MCF 10A (cell line): Measurements from ENCODE around the gene NAA10. TPM values are rescaled to one million over a fixed set of nuclear protein-coding genes. Genes with fewer than 3 reads are reported as not detected.
A peak's percentile ranks its signal among the peaks of the same experiment; 100 is the strongest.

Experiments used
- BruUV-seq: library from RNA; stranded (reverse); fragments of 400-500 nt; replicated peaks from 2 replicates; lab custom pipeline; 2021; lab: Mats Ljungman, UMichigan
- CTCF ChIA-PET: fragments of 300-600 bp; sonication (Branson Sonifier 250); formaldehyde crosslinking; extraction: SDS; loops from one replicate; lab custom pipeline; 2021; ENCODE audit warnings: antibody characterized with exemption, inconsistent platforms; lab: Yijun Ruan, JAX
- POLR2A ChIA-PET: fragments of 300-600, 350-650 bp; sonication (Branson Sonifier 250); formaldehyde crosslinking; extraction: SDS; loops from one replicate; lab custom pipeline; 2020; ENCODE audit warnings: antibody characterized with exemption, inconsistent platforms; lab: Yijun Ruan, JAX
- DNase-seq: peaks from one replicate; pipeline ENCODE4 v3.0.0-alpha.2; 2018; ENCODE audit not compliant: unreplicated experiment
- H3K27ac Mint-ChIP-seq: one replicate; pipeline ENCODE4 v1.8.0; 2022; ENCODE audit warnings: mild to moderate bottlenecking, low read depth, mixed read lengths; ENCODE audit not compliant: unreplicated experiment
- H3K27me3 Mint-ChIP-seq: one replicate; pipeline ENCODE4 v1.8.0; 2022; ENCODE audit warnings: mixed read lengths; ENCODE audit not compliant: insufficient read depth, unreplicated experiment
- H3K36me3 Mint-ChIP-seq: one replicate; pipeline ENCODE4 v1.8.0; 2022; ENCODE audit warnings: mild to moderate bottlenecking, moderate library complexity, mixed read lengths; ENCODE audit not compliant: insufficient read depth, unreplicated experiment
- H3K4me1 Mint-ChIP-seq: one replicate; pipeline ENCODE4 v1.8.0; 2022; ENCODE audit warnings: mixed read lengths; ENCODE audit not compliant: insufficient read depth, unreplicated experiment
- H3K4me3 Mint-ChIP-seq: one replicate; pipeline ENCODE4 v1.8.0; 2022; ENCODE audit warnings: mild to moderate bottlenecking, moderate library complexity, mixed read lengths; ENCODE audit not compliant: unreplicated experiment
- H3K9me3 Mint-ChIP-seq: one replicate; pipeline ENCODE4 v1.8.0; 2022; ENCODE audit warnings: mixed read lengths; ENCODE audit not compliant: unreplicated experiment
- CTCF ChIP-seq: fragments of 200-600 bp; IDR thresholded peaks from one replicate; pipeline ENCODE4 v1.8.0; 2022; ENCODE audit warnings: antibody characterized with exemption, mild to moderate bottlenecking; ENCODE audit not compliant: unreplicated experiment
- intact Hi-C: fragments of 100-400 bp; cut with micrococcal nuclease; formaldehyde crosslinking; loops from 2 replicates; pipeline ENCODE4 v1.14.1; 2022
- total RNA-seq: library from RNA; stranded (reverse); gene quantifications from 2 replicates; pipeline ENCODE4 v1.2.3, GENCODE V29; 2022

The NAA10 gene
- total RNA-seq, 1 experiment from 2014 or later: 166 TPM

GRCh38 chrX:153938226-153938786 is 3.5 kb upstream of the NAA10 start:
- CTCF ChIA-PET: interaction anchor here (1.7 kb wide), 2 partner anchors 9 to 15 kb away, joined by 6 to 8 read pairs; no protein-coding TSS in a partner anchor
- DNase-seq: no peak
- H3K9me3 Mint-ChIP-seq: no peaks in the 10 kb centered on the region
- POLR2A ChIA-PET: interaction anchor here (0.6 to 1.7 kb wide), 2 partner anchors 9 to 430 kb away, joined by 3 to 4 read pairs; no protein-coding TSS in a partner anchor
- no peak overlapping the region for H3K27ac Mint-ChIP-seq
- intact Hi-C loops: no loop called here
- no peaks in the 10 kb centered on the region for H3K4me1 Mint-ChIP-seq
- peaks cover 40% of the 10 kb centered on the region for H3K27me3 Mint-ChIP-seq
- H3K4me3 Mint-ChIP-seq: no peak overlapping the region
- no peak for TF ChIP-seq CTCF
- H3K36me3 Mint-ChIP-seq: no peaks in the 10 kb centered on the region
- no TSS peak for BruUV-seq

GRCh38 chrX:153937056-153937455 is 2.2 kb upstream of the NAA10 start:
- peaks cover 4% of the 10 kb centered on the region for H3K36me3 Mint-ChIP-seq
- no TSS peak for BruUV-seq
- no peaks in the 10 kb centered on the region for H3K9me3 Mint-ChIP-seq
- no peak overlapping the region for H3K27ac Mint-ChIP-seq
- TF ChIP-seq CTCF: no peak
- H3K27me3 Mint-ChIP-seq: peaks cover 40% of the 10 kb centered on the region
- ChIA-PET POLR2A (interaction anchor here (1.7 kb wide), 1 partner anchor 10 kb away, joined by 3 read pairs; no protein-coding TSS in a partner anchor), CTCF (interaction anchor here (0.6 to 2.2 kb wide), 3 partner anchors 10 to 14 kb away, joined by 3 to 15 read pairs (median 6); no protein-coding TSS in a partner anchor)
- no peak overlapping the region for H3K4me3 Mint-ChIP-seq
- DNase-seq: no peak
- no peaks in the 10 kb centered on the region for H3K4me1 Mint-ChIP-seq
- intact Hi-C loops: no loop called here

DNA sequence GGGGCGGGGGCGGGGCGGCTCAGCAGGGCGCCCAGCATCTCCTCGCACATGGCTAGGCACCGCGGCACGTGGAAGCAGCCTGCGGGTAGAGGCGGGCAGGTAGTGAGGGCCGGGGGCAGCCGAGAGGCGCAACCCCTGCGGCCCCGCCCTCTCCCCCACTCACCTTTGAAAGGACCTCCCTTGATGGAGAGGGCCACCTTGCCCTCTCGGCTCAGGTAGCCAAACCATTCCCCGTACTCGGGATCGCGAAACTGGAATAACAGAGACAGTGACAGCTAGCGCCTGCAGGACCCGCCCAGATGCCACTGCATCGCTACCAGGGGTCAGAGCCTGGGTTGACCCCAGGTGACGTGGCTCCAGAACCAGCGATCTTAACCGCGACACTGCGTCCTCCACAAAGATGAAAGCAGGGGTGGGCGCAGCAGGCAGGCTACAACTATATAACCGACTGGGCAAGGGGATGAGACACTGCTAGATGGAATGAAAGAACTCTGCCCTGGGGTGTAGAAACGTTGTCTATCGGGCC is 552 bp upstream of the NAA10 start:
- H3K4me3 Mint-ChIP-seq: peak overlapping the region; percentile 60
- BruUV-seq: no TSS peak
- intact Hi-C loops: no loop called here

More for the DNA sequence above, 552 bp upstream of the NAA10 start:
- TF ChIP-seq CTCF: no peak
- POLR2A ChIA-PET: interaction anchor here (0.8 to 1.2 kb wide), 3 partner anchors 136 to 475 kb away, joined by 3 to 4 read pairs (median 3); no protein-coding TSS in a partner anchor
- no peaks in the 10 kb centered on the region for H3K9me3 Mint-ChIP-seq
- H3K4me1 Mint-ChIP-seq: no peaks in the 10 kb centered on the region
- DNase-seq: no peak
- H3K27me3 Mint-ChIP-seq: peaks cover 35% of the 10 kb centered on the region
- no peak overlapping the region for H3K27ac Mint-ChIP-seq
- peaks cover 10% of the 10 kb centered on the region for H3K36me3 Mint-ChIP-seq
- CTCF ChIA-PET: interaction anchor here (0.6 to 2.2 kb wide), 3 partner anchors 12 to 180 kb away, joined by 3 to 15 read pairs (median 3); no protein-coding TSS in a partner anchor
